NCI-H748 (cell line): Measurements from ENCODE around the gene FGF19.

ENCODE experiments used
- DNase-seq: peaks from one replicate; lab custom pipeline; 2025; ENCODE audit not compliant: unreplicated experiment; lab: John Stamatoyannopoulos, UW

Gene FGF19

GRCh38 chr11:69657456-69657910 lies 46.3 kb downstream of the FGF19 start:
- DNase-seq = no peak

GRCh38 chr11:69656536-69657455 lies 47.0 kb downstream of the FGF19 start:
- DNase-seq = no peak

GRCh38 chr11:69655479-69656428 lies 48.1 kb downstream of the FGF19 start:
- DNase-seq = no peak

GRCh38 chr11:69654660-69655478 lies 49.0 kb downstream of the FGF19 start:
- peak; percentile 59 for DNase-seq

- DNase-seq = peak; percentile 59
These were observed 49.7 kb downstream of the FGF19 start for GRCh38 chr11:69654001-69654659.

GRCh38 chr11:69653406-69653960 lies 50.3 kb downstream of the FGF19 start:
- DNase-seq = no peak

- DNase-seq = no peak
These were observed 50.8 kb downstream of the FGF19 start for GRCh38 chr11:69652999-69653398.

- no peak for DNase-seq
These were observed 51.8 kb downstream of the FGF19 start for GRCh38 chr11:69651834-69652620.

GRCh38 chr11:69650832-69651344 lies 52.9 kb downstream of the FGF19 start:
- DNase-seq = peak; percentile 37

GRCh38 chr11:69650081-69650831 lies 53.6 kb downstream of the FGF19 start:
- DNase-seq = no peak

- no peak for DNase-seq
These were observed 54.3 kb downstream of the FGF19 start for GRCh38 chr11:69649576-69649900.

- DNase-seq = no peak
These were observed 54.9 kb downstream of the FGF19 start for GRCh38 chr11:69648679-69649575.
